SK-N-MC (cell line): ENCODE results near the gene PRSS33.

Source experiments
- EZH2 ChIP-seq: fragments of 200-600 bp; sonication (generic); IDR thresholded peaks from one replicate; pipeline ENCODE4 v1.6.1; 2017; ENCODE audit warnings: antibody characterized with exemption
- FOXP2 ChIP-seq: optimal IDR thresholded peaks from 2 replicates; pipeline ENCODE3; 2011; ENCODE audit warnings: mild to moderate bottlenecking, moderate library complexity; ENCODE audit not compliant: insufficient read depth; ENCODE audit errors: extremely low read length, control extremely low read depth
- POLR2AphosphoS5 ChIP-seq: IDR thresholded peaks from 2 replicates; pipeline ENCODE4 v1.6.1; 2012; ENCODE audit warnings: mild to moderate bottlenecking, low read depth, low read length, borderline replicate concordance

- no peak for TF ChIP-seq POLR2AphosphoS5
- TF ChIP-seq EZH2, result no peak
- no peak for TF ChIP-seq FOXP2
These were observed 46.9 kb downstream of the PRSS33 start for GRCh38 chr16:2740476-2740875.
